PC-9 (cell line): ENCODE results near the gene TAL1.

Experiments
- CTCF ChIP-seq: fragments of 200-600 bp; sonication (generic); conservative IDR thresholded peaks from 2 replicates; pipeline ENCODE4 v1.6.1; 2017; ENCODE audit warnings: mixed run types, antibody characterized with exemption, mild to moderate bottlenecking, moderate library complexity
- EZH2 ChIP-seq: fragments of 200-600 bp; sonication (generic); IDR thresholded peaks from 2 replicates; pipeline ENCODE4 v1.8.0; 2017; ENCODE audit warnings: antibody characterized with exemption, low read depth

- TF ChIP-seq CTCF (no peak), EZH2 (no peak)
These were observed 59.2 kb downstream of the TAL1 start for GRCh38 chr1:47172782-47173181.
